Activated CD4-positive, alpha-beta T cell treated with anti-CD3 and anti-CD28 coated beads, Interleukin-2, amount 10 ng/mL, durations not matched to agents 7 days and 5 days (primary cell): Measurements from ENCODE around the gene LRRC37B. TPM values are rescaled to one million over a fixed set of nuclear protein-coding genes. Genes with fewer than 3 reads are reported as not detected.
"Not testable (repeated sequence)": the region's sequence is repeated elsewhere in the genome, so short reads cannot be mapped to it uniquely, and the experiment has no call there.

Experiments used
- CTCF ChIA-PET: fragments of 350-600 bp; sonication (Branson Sonifier 250); formaldehyde crosslinking; loops from one replicate; lab custom pipeline; 2021; ENCODE audit warnings: antibody characterized with exemption; lab: Charles Lee
- POLR2A ChIA-PET: fragments of 350-600 bp; sonication (Branson Sonifier 250); formaldehyde crosslinking; loops from one replicate; lab custom pipeline; 2021; ENCODE audit warnings: antibody characterized with exemption; lab: Charles Lee
- DNase-seq: peaks from one replicate; pipeline ENCODE4 v3.0.0-alpha.2; 2020
- H3K27ac Mint-ChIP-seq: one replicate; pipeline ENCODE4 v1.8.0; 2021; ENCODE audit warnings: mild to moderate bottlenecking, moderate library complexity, mixed read lengths
- H3K27me3 Mint-ChIP-seq: one replicate; pipeline ENCODE4 v1.8.0; 2021; ENCODE audit warnings: mixed read lengths
- H3K36me3 Mint-ChIP-seq: one replicate; pipeline ENCODE4 v1.8.0; 2021; ENCODE audit warnings: low read depth, mixed read lengths
- H3K4me1 Mint-ChIP-seq: one replicate; pipeline ENCODE4 v1.8.0; 2021; ENCODE audit warnings: mixed read lengths
- H3K4me3 Mint-ChIP-seq: one replicate; pipeline ENCODE4 v1.8.0; 2021; ENCODE audit warnings: mild to moderate bottlenecking, moderate library complexity, mixed read lengths
- H3K9me3 Mint-ChIP-seq: one replicate; pipeline ENCODE4 v1.8.0; 2021; ENCODE audit warnings: mixed read lengths
- total RNA-seq, 2 experiments: library from RNA; stranded (reverse); gene quantifications; one replicate each; pipeline ENCODE4 v1.2.3, GENCODE V29; 2021

LRRC37B gene
- total RNA-seq, 2 experiments from 2014 or later = 33.0 to 36.3 TPM

- H3K36me3 Mint-ChIP-seq, CTCF ChIA-PET, H3K9me3 Mint-ChIP-seq, H3K4me1 Mint-ChIP-seq, H3K4me3 Mint-ChIP-seq, H3K27me3 Mint-ChIP-seq, DNase-seq, POLR2A ChIA-PET, H3K27ac Mint-ChIP-seq: not testable (repeated sequence)
These were observed 76.4 kb downstream of the LRRC37B start for GRCh38 chr17:32083550-32083979.

- POLR2A ChIA-PET, CTCF ChIA-PET, H3K4me1 Mint-ChIP-seq, H3K4me3 Mint-ChIP-seq, H3K36me3 Mint-ChIP-seq, H3K27me3 Mint-ChIP-seq, H3K27ac Mint-ChIP-seq, H3K9me3 Mint-ChIP-seq, DNase-seq: not testable (repeated sequence)
These were observed 77.1 kb downstream of the LRRC37B start for GRCh38 chr17:32084003-32084941.

DNA sequence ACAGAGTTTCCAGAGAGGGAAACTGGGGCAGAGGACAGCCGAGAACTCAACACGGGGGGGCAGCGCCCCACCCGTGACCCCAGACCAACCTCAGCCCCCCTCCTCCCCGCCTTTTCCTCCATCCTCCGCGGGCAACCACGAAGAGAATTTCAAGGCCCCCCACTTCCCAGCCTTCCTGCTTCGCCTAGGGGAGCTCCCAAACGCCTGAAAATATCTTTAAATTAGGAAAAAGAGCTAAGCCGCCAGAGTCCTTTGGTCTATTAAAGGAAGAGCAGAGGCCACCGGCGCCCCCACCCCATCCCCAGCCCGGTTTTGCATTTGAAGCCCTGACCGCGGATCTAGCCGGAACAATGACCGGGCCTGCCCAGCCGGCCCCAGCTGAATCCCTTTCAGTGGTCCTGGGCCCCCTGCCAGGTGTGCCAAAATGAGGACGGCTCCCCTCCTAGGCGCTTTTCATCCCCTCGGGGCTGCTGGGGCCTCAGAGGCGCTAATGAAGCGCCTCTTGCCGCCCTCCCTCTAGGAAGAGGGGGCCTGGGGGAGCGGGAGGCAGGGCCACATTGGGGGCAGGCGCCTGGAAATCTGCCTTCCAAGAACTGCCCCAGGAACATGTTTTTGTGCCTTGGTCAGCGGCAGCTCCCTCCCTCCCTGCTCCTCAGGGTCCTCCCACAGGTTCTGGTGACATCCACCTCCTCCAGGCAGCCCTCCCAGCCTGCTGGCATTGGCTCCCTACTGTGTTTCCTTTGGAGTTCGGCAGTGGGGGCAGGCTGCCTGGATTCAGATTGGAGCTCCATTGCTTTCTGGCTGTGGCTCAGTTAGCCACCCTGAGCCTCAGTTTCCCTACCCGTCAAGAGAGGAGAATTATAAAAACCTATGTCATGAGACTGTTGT lies 78.0 kb downstream of the LRRC37B start:
- H3K9me3 Mint-ChIP-seq, H3K36me3 Mint-ChIP-seq, CTCF ChIA-PET, H3K27me3 Mint-ChIP-seq, H3K4me3 Mint-ChIP-seq, H3K4me1 Mint-ChIP-seq, POLR2A ChIA-PET, DNase-seq: not testable (repeated sequence)
- peak overlapping the region; percentile 62 for H3K27ac Mint-ChIP-seq

DNA sequence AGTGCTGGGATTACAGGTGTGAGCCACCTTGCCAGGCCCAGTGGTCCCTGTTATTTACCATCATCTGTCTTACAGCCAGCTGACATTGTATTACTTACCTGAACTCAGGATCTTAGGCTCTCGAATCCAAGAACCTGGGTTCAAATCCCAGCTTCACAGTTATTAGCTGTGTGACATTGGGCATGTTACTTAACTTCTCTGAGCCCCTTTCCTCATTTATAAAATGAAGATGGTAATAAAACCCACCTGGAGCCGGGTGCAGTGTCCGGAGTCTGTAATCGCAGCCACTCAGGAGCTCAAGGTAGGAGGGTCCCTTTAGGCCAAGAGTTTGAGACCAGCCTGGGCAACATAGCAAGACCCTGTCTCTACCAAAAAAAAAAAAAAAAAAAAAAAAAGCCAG lies 79.7 kb downstream of the LRRC37B start:
- H3K4me1 Mint-ChIP-seq, DNase-seq, POLR2A ChIA-PET, H3K9me3 Mint-ChIP-seq, H3K36me3 Mint-ChIP-seq, H3K27ac Mint-ChIP-seq, CTCF ChIA-PET, H3K4me3 Mint-ChIP-seq, H3K27me3 Mint-ChIP-seq: not testable (repeated sequence)

DNA sequence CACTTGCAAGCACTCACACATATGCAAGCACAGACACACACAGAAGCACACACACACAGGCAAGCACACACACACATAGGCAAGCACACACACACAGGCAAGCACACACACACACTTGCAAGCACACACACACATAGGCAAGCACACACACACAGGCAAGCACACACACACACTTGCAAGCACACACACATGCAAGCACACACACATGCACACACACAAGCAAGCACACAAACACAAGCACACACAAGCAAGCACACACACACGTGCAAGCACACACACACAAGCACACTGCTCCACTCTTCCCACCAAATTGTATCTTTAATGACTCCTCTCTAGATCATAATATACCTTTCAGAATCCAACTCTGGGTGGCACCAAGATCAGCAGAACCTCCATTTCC lies 84.9 kb downstream of the LRRC37B start:
- CTCF ChIA-PET = interaction anchor here (0.6 kb wide), 1 partner anchor 726 kb away, joined by 3 read pairs; no protein-coding TSS in a partner anchor
- POLR2A ChIA-PET, H3K4me3 Mint-ChIP-seq, H3K27ac Mint-ChIP-seq, DNase-seq, H3K9me3 Mint-ChIP-seq, H3K36me3 Mint-ChIP-seq, H3K4me1 Mint-ChIP-seq: not testable (repeated sequence)
- H3K27me3 Mint-ChIP-seq = peaks cover 13% of the 10 kb centered on the region

DNA sequence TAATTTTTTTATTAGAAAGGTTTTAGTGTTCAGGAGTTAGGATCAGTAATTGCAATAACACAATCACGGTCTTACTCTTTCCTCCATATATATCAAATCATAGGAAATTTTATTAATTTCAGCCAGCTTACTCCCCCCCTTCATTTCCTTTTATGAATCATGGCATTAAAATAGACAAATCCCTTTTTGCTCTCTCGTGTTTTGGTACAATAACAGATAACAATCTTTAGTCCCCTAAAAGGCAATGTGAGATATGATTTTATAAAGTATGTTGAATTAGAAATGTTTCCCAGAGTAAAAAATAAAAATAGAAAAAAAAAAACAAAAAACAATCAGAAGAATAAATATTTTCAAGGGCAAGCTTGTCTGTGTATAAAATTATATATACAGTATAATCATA lies 92.5 kb downstream of the LRRC37B start:
- POLR2A ChIA-PET = no interaction called here
- Mint-ChIP-seq H3K36me3 (peaks cover 1% of the 10 kb centered on the region), H3K4me3 (no peak overlapping the region), H3K4me1 (peaks cover 19% of the 10 kb centered on the region), H3K9me3 (no peaks in the 10 kb centered on the region), H3K27me3 (peaks cover 12% of the 10 kb centered on the region), H3K27ac (no peak overlapping the region)
- no peak for DNase-seq
- CTCF ChIA-PET = interaction anchor here (0.6 kb wide), 1 partner anchor 9 kb away, joined by 3 read pairs; no protein-coding TSS in a partner anchor

GRCh38 chr17:32100323-32100722 lies 93.1 kb downstream of the LRRC37B start:
- H3K36me3 Mint-ChIP-seq, H3K27ac Mint-ChIP-seq, H3K9me3 Mint-ChIP-seq, CTCF ChIA-PET, DNase-seq, POLR2A ChIA-PET, H3K4me3 Mint-ChIP-seq: not testable (repeated sequence)
- peaks cover 23% of the 10 kb centered on the region for H3K4me1 Mint-ChIP-seq
- H3K27me3 Mint-ChIP-seq = peaks cover 12% of the 10 kb centered on the region

DNA sequence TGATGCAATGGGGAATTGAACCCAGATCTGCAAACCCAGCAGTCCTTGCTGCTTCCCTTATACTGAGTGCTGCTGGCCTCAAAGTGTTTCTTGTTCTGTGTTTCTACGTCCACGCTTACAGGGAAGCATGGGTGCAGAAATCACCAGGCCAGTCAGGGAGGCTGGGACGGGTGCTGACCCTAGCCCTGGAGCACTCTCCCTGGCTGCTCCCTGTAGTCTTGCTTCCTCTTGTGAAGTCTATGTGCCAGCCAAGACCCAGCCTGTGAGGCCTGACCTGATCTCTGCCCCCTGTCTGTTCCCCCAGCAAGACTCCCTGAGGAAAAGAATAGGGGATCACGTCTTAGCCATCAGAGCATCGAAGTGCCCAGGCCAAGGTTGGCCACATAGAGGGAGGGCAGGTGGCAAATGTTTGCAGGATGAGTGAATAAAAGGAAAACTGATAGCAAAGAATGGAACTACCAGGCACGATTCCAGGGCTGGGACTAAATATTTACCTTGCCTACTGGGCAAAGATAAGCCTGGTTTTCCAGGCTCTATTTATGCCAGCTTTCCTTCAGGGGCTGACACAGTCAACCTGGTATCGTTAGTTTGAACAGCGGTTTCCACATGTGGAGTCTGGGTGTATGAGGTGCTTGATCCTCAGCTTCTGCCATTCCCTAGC lies 93.9 kb downstream of the LRRC37B start:
- Mint-ChIP-seq H3K4me3 (no peak overlapping the region), H3K27me3 (peaks cover 10% of the 10 kb centered on the region), H3K36me3 (peaks cover 4% of the 10 kb centered on the region), H3K27ac (no peak overlapping the region), H3K4me1 (peaks cover 28% of the 10 kb centered on the region), H3K9me3 (no peaks in the 10 kb centered on the region)
- DNase-seq = no peak
- ChIA-PET POLR2A (no interaction called here), CTCF (interaction anchor here (0.6 kb wide), 1 partner anchor 901 kb away, joined by 3 read pairs; no protein-coding TSS in a partner anchor)

GRCh38 chr17:32102172-32102571 lies 95.0 kb downstream of the LRRC37B start:
- no peak for DNase-seq
- H3K27ac Mint-ChIP-seq = no peak overlapping the region

DNA sequence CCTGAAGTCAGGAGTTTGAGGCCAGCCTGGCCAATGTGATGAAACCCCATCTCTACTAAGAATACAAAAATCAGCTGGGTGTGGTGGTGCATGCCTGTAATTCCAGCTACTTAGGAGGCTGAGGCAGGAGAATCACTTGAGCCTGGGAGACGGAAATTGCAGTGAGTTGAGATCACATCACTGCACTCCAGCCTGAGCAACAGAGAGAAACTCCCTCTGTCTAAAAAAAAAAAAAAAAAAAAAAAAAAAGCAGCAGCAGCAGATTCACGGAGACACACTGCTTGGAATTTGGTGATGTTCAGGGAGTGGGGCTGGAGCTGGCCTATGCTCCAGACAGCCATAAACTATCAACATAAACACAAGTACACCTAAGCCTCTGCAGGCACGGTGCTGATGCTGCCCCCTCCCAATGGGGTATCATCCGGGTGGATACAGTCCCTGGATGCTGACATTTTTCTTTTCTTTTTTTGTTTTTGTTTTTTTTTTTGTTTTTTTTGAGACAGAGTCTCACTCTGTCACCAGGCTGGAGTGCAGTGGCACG lies 95.5 kb downstream of the LRRC37B start:
- POLR2A ChIA-PET = no interaction called here
- CTCF ChIA-PET = no interaction called here
- peaks cover 8% of the 10 kb centered on the region for H3K27me3 Mint-ChIP-seq
- H3K36me3 Mint-ChIP-seq = peaks cover 4% of the 10 kb centered on the region
- peaks cover 39% of the 10 kb centered on the region for H3K4me1 Mint-ChIP-seq
- no peak for DNase-seq
- no peak overlapping the region for H3K4me3 Mint-ChIP-seq
- H3K27ac Mint-ChIP-seq = no peak overlapping the region
- no peaks in the 10 kb centered on the region for H3K9me3 Mint-ChIP-seq

More at GRCh38 chr17:32102172-32102571, 95.0 kb downstream of the LRRC37B start:
- POLR2A ChIA-PET = no interaction called here
- Mint-ChIP-seq H3K4me1 (peaks cover 34% of the 10 kb centered on the region), H3K27me3 (peaks cover 8% of the 10 kb centered on the region), H3K4me3 (no peak overlapping the region), H3K36me3 (peaks cover 4% of the 10 kb centered on the region), H3K9me3 (no peaks in the 10 kb centered on the region)
- CTCF ChIA-PET = no interaction called here
